KMS-11 (cell line): Measurements from ENCODE around the gene FYCO1.
A peak's percentile ranks its signal among the peaks of the same experiment; 100 is the strongest.

Experiments used
- H2AFZ ChIP-seq: fragments of 200-600 bp; sonication (generic); 2 replicates; pipeline ENCODE4 v1.6.1; 2016; ENCODE audit warnings: antibody characterized with exemption, mixed run types, low read depth
- H3K27ac ChIP-seq: fragments of 200-600 bp; sonication (generic); 2 replicates; pipeline ENCODE4 v1.6.1; 2016; ENCODE audit warnings: mild to moderate bottlenecking, mixed run types
- H3K27me3 ChIP-seq: fragments of 200-600 bp; sonication (generic); 2 replicates; pipeline ENCODE4 v1.6.1; 2017; ENCODE audit warnings: mild to moderate bottlenecking, low read depth, mixed run types, moderate library complexity; ENCODE audit not compliant: insufficient read depth
- H3K36me3 ChIP-seq: fragments of 200-600 bp; sonication (generic); 2 replicates; pipeline ENCODE4 v1.6.1; 2017; ENCODE audit warnings: mild to moderate bottlenecking, mixed run types; ENCODE audit not compliant: insufficient read depth
- H3K4me1 ChIP-seq: fragments of 200-600 bp; sonication (generic); 2 replicates; pipeline ENCODE4 v1.6.1; 2016; ENCODE audit warnings: mild to moderate bottlenecking, low read depth, mixed run types; ENCODE audit not compliant: poor library complexity, severe bottlenecking
- H3K4me2 ChIP-seq: fragments of 200-600 bp; sonication (generic); 2 replicates; pipeline ENCODE4 v1.7.0; 2016; ENCODE audit warnings: mild to moderate bottlenecking, mixed run types
- H3K4me3 ChIP-seq: fragments of 200-600 bp; sonication (generic); IDR thresholded peaks from 2 replicates; pipeline ENCODE4 v1.6.1; 2017; ENCODE audit warnings: low read depth, low read length, mixed read lengths; ENCODE audit not compliant: insufficient read depth
- H3K79me2 ChIP-seq: fragments of 200-600 bp; sonication (generic); 2 replicates; pipeline ENCODE4 v1.6.1; 2016; ENCODE audit warnings: low read depth, mixed run types; ENCODE audit not compliant: insufficient read depth
- H3K9ac ChIP-seq: fragments of 200-600 bp; sonication (generic); 2 replicates; pipeline ENCODE4 v1.6.1; 2016; ENCODE audit warnings: mild to moderate bottlenecking, mixed run types
- H4K20me1 ChIP-seq: fragments of 200-600 bp; sonication (generic); 2 replicates; pipeline ENCODE4 v1.6.1; 2016; ENCODE audit warnings: mild to moderate bottlenecking, mixed run types; ENCODE audit not compliant: insufficient read depth
- CTCF ChIP-seq: fragments of 200-600 bp; sonication (generic); conservative IDR thresholded peaks from 2 replicates; pipeline ENCODE4 v1.6.1; 2017; ENCODE audit warnings: low read depth, mild to moderate bottlenecking, antibody characterized with exemption, low read length, moderate library complexity, mixed read lengths

Gene FYCO1

GRCh38 chr3:45931496-45931895 is 64.1 kb downstream of the FYCO1 start:
- Histone ChIP-seq H3K27ac (no peak overlapping the region), H2AFZ (no peak overlapping the region), H3K79me2 (no peaks in the 10 kb centered on the region), H3K36me3 (no peaks in the 10 kb centered on the region), H3K9ac (no peak overlapping the region), H3K27me3 (no peaks in the 10 kb centered on the region), H3K4me2 (no peak overlapping the region), H4K20me1 (no peaks in the 10 kb centered on the region), H3K4me1 (no peaks in the 10 kb centered on the region), H3K4me3 (no peak overlapping the region)
- no peak for TF ChIP-seq CTCF

- Histone ChIP-seq H3K27me3 (no peaks in the 10 kb centered on the region), H3K27ac (no peak overlapping the region), H3K36me3 (no peaks in the 10 kb centered on the region), H4K20me1 (no peaks in the 10 kb centered on the region), H3K79me2 (no peaks in the 10 kb centered on the region), H3K4me3 (no peak overlapping the region), H2AFZ (no peak overlapping the region), H3K4me1 (peaks cover 2% of the 10 kb centered on the region), H3K4me2 (no peak overlapping the region), H3K9ac (no peak overlapping the region)
- TF ChIP-seq CTCF: peak; percentile 79
Observed at GRCh38 chr3:45929042-45929679, 66.5 kb downstream of the FYCO1 start.

- no peak overlapping the region for H3K27ac ChIP-seq
- H3K4me1 ChIP-seq: peaks cover 4% of the 10 kb centered on the region
- H2AFZ ChIP-seq: no peak overlapping the region
- no peak overlapping the region for H3K4me2 ChIP-seq
- no peaks in the 10 kb centered on the region for H3K27me3 ChIP-seq
- H3K36me3 ChIP-seq: no peaks in the 10 kb centered on the region
- no peak overlapping the region for H3K9ac ChIP-seq
- no peaks in the 10 kb centered on the region for H3K79me2 ChIP-seq
- H3K4me3 ChIP-seq: no peak overlapping the region
- TF ChIP-seq CTCF: no peak
- no peaks in the 10 kb centered on the region for H4K20me1 ChIP-seq
Observed at GRCh38 chr3:45927881-45928280, 67.7 kb downstream of the FYCO1 start.

GRCh38 chr3:45923755-45924154 is 71.9 kb downstream of the FYCO1 start:
- no peak overlapping the region for H3K4me2 ChIP-seq
- no peak overlapping the region for H3K27ac ChIP-seq
- no peaks in the 10 kb centered on the region for H4K20me1 ChIP-seq
- H3K79me2 ChIP-seq: no peaks in the 10 kb centered on the region
- TF ChIP-seq CTCF: no peak
- no peaks in the 10 kb centered on the region for H3K27me3 ChIP-seq
- H2AFZ ChIP-seq: no peak overlapping the region
- H3K9ac ChIP-seq: no peak overlapping the region
- H3K4me1 ChIP-seq: peaks cover 4% of the 10 kb centered on the region
- no peaks in the 10 kb centered on the region for H3K36me3 ChIP-seq
- H3K4me3 ChIP-seq: no peak overlapping the region
